ENCODE data around the gene ALLC. TPM values are rescaled to one million over a fixed set of nuclear protein-coding genes. Genes with fewer than 3 reads are reported as not detected.

ALLC gene
- total and polyA plus RNA-seq, 9 of the 15 experiments (the other 6 are each of a cell fraction or from before 2014, with no cell fraction given) = not detected

GRCh38 chr2:3610881-3611505, 47.0 kb upstream of the ALLC start (continued):
- no peak for TF ChIP-seq MGA (IDR thresholded peaks at IDR 0.05)
- no peak for TF ChIP-seq ZNF274 (IDR thresholded peaks at IDR 0.05; ENCODE audit: borderline replicate concordance, low read depth, low read length)
- no peak for TF ChIP-seq ETS2 (tag; IDR thresholded peaks at IDR 0.05; ENCODE audit: borderline replicate concordance, poor library complexity, severe bottlenecking)
- no peak for TF ChIP-seq ATF4 (CRISPR knock-in tag; IDR thresholded peaks at IDR 0.05)
- no peak for TF ChIP-seq HDAC2 (IDR thresholded peaks at IDR 0.05)
- TF ChIP-seq BACH1 (tag; IDR thresholded peaks at IDR 0.05) = no peak

Measured in K562 (cell line).